ENCODE data around the gene DPP10.

The DPP10 gene

GRCh38 chr2:114810092-114810491, 367.7 kb downstream of the DPP10 start:
- DNase-seq (ENCODE audit: low spot score) = no peak

- DNase-seq (ENCODE audit: low spot score) = no peak
Observed at GRCh38 chr2:114812261-114812660, 369.8 kb downstream of the DPP10 start.

GRCh38 chr2:114814355-114814754, 371.9 kb downstream of the DPP10 start:
- no peak for DNase-seq (ENCODE audit: low spot score)

GRCh38 chr2:114821055-114821454, 378.6 kb downstream of the DPP10 start:
- DNase-seq (ENCODE audit: low spot score) = no peak

- no peak for DNase-seq (ENCODE audit: low spot score)
Observed at GRCh38 chr2:114843963-114844362, 401.5 kb downstream of the DPP10 start.

GRCh38 chr2:114857196-114857595, 414.8 kb downstream of the DPP10 start:
- DNase-seq (ENCODE audit: low spot score) = no peak

- DNase-seq (ENCODE audit: low spot score) = no peak
Observed at GRCh38 chr2:114859726-114860510, 417.5 kb downstream of the DPP10 start.

GRCh38 chr2:114862243-114862642, 419.8 kb downstream of the DPP10 start:
- no peak for DNase-seq (ENCODE audit: low spot score)

- DNase-seq (ENCODE audit: low spot score) = no peak
Observed at GRCh38 chr2:114864901-114865300, 422.5 kb downstream of the DPP10 start.

- DNase-seq (ENCODE audit: low spot score) = no peak
Observed at GRCh38 chr2:114880046-114880445, 437.6 kb downstream of the DPP10 start.

GRCh38 chr2:114919985-114920384, 477.5 kb downstream of the DPP10 start:
- no peak for DNase-seq (ENCODE audit: low spot score)

GRCh38 chr2:114922076-114922475, 479.6 kb downstream of the DPP10 start:
- no peak for DNase-seq (ENCODE audit: low spot score)

- no peak for DNase-seq (ENCODE audit: low spot score)
Observed at GRCh38 chr2:114925296-114926255, 483.1 kb downstream of the DPP10 start.

- no peak for DNase-seq (ENCODE audit: low spot score)
Observed at GRCh38 chr2:114926303-114926702, 483.9 kb downstream of the DPP10 start.

- no peak for DNase-seq (ENCODE audit: low spot score)
Observed at GRCh38 chr2:114929225-114929624, 486.8 kb downstream of the DPP10 start.

GRCh38 chr2:114933671-114934241, 491.3 kb downstream of the DPP10 start:
- no peak for DNase-seq (ENCODE audit: low spot score)

- DNase-seq (ENCODE audit: low spot score) = no peak
Observed at GRCh38 chr2:114935031-114935430, 492.6 kb downstream of the DPP10 start.

GRCh38 chr2:114937366-114937930, 495.0 kb downstream of the DPP10 start:
- no peak for DNase-seq (ENCODE audit: low spot score)

GRCh38 chr2:114940785-114941458, 498.5 kb downstream of the DPP10 start:
- DNase-seq (ENCODE audit: low spot score) = no peak

- no peak for DNase-seq (ENCODE audit: low spot score)
Observed at GRCh38 chr2:114949228-114949804, 506.9 kb downstream of the DPP10 start.

GRCh38 chr2:114960389-114960788, 517.9 kb downstream of the DPP10 start:
- no peak for DNase-seq (ENCODE audit: low spot score)

Measured in left forelimb (tissue), 1 donor.